SKM-1 (cell line): ENCODE results near the gene SDHAF1.
A peak's percentile ranks its signal among the peaks of the same experiment; 100 is the strongest.

ENCODE experiments used
- DNase-seq: peaks from one replicate; lab custom pipeline; 2025; ENCODE audit not compliant: unreplicated experiment; lab: John Stamatoyannopoulos, UW

The SDHAF1 gene

DNA sequence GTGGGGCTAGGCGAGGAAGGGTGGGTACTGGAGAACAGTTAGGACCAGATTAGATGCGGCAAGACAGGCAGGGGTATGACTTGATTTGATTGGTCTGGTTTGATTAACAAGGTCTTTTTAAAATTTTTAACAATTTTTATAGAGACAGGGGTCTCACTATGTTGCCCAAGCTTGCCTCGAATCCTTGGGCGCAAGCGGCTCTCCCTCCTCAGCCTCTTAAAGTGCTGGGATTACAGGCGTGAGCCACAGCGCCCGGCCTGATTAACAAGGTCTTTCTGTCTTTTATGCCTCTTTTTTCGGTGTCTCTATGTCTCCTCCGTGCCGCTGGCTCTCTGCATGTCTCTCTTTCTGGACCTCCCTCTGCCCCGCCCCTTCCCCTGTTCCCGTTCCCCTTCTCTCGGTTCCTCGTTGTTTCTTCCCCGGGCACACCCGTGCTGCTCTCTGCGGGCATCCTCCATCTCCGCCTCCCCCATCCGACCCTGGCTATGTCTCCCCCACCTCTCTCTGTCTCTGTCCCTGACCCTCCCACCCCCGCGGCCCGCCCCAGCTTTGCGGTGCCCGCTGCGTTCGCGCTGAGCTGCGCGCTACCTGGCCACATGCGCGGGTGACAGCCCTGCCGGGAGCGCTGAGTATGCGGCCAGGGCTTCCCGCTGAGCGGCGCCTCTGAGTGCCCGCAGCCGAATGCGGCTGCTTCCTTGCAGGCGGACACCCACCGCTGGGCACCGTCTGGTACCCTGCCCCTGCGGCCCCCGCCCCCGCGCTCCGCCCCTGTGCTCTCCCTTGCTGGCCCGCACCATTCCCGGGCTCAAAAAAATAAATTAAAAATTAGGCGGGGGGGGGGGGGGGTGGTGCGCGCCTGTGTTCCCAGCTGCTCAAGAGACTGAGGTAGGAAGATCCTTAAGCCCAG, 8.1 kb upstream of the SDHAF1 start:
- peak; percentile 30 for DNase-seq

GRCh38 chr19:35987571-35987896, 7.5 kb upstream of the SDHAF1 start:
- DNase-seq = no peak

DNA sequence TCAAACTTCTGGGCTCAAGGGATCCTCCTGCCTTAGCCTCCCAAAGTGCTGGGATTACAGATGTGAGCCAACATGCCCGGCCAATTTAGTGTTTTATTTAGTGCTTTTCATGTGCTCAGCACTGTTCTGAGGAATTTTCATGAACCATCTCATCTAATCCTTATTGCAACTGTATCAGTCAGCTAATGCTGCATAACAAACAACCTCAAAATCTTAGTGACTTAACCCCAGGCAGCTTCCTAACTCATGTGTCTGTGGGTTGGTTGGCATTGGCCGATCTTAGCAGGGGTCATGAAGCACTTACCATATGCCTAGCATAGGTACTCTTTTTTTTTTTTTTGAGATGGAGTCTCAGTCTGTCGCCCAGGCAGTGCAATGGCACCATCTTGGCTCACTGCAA, 6.2 kb upstream of the SDHAF1 start:
- DNase-seq = no peak

DNA sequence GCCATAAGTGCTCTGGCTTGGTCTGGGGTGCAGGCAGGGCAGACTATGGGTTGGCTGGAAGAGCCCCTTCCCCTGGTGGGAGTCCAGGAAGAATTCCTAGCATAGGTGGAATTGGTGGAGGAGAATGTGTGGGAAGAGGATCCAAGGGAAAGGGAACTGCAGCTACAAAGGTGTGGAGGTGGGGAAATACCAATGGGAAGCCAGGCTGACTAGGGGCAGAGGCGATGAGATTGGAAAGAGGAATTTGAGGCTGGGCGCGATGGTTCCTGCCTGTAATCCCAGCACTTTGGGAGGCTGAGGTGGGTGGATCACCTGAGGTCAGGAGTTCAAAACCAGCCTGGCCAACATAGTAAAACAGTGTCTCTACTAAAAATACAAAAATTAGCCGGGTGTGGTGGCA, 4.8 kb upstream of the SDHAF1 start:
- DNase-seq = no peak

DNA sequence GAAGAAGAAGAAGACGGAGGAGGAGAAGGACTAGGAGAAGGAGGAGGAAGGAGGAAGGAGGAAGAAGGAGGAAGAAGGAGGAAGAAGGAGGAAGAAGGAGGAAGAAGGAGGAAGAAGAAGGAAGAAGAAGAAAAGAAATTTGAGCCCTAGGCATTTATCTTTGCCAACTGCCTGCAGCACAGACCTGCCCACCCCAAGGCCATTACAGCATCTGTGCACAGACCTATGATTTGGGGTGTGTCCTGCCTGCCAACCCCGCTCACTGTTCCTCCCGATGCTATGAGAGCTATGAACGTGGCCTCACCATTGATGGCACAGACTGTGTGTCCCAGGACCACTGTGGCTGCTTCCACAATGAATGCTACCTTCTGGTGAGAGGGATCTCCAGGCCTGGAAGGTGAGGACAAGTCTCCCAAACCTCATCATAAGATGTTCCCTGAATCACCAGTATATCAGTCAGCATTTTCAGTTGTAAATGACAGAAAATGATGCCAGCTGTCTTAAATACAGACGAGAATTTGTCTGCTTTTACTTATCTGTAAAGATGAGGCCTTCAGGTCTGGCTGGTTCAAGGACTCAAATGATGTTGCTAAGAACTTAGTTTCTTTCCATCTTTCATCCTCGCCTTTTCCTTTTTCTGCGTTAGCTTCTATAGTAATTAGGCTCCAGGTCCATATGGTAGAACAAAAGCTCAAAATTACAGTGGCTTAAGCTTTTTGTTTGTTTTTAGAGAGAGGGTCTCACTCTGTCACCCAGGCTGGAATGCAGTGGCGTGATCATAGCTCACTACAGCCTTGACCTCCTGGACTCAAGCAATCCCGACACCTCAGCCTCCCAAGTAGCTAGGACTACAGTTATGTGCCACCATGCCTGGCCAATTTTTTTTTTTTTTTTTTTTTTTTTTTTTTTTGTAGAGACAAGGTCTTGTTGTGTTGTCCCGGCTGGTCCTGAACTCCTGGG, 3.9 kb upstream of the SDHAF1 start:
- DNase-seq = no peak

DNA sequence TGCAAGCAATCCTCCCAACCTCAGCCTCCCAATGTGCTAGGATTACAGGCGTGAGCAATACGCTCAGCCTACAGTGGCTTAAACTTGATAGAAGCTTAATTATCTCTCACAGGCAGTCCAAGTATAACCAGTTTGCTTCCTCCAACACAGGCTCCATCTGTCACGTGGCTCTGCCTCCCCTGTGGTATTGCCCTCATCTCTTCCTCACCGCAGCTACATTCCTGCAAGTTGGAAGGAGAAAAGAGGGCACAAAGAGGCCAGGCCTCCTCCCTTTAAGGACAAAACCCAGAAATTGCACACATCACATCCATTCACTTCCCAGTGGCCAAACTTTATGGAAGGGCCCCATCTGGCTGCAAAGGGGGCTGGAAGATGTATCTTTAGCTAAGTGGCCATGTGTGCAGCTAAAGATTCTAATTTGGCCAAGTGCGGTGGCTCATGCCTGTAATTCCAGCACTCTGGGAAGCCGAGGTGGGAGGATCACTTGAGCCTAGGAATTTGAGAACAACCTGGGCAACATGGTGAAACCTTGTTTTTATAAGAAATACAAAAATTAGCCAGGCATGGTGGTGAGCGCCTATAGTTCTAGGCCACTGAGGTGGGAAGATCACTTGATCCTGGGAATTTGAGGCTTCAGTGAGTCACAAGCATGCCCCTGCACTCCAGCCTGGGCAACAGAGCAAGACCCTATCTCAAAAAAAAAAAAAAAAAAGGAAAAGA, 3.1 kb upstream of the SDHAF1 start:
- no peak for DNase-seq

DNA sequence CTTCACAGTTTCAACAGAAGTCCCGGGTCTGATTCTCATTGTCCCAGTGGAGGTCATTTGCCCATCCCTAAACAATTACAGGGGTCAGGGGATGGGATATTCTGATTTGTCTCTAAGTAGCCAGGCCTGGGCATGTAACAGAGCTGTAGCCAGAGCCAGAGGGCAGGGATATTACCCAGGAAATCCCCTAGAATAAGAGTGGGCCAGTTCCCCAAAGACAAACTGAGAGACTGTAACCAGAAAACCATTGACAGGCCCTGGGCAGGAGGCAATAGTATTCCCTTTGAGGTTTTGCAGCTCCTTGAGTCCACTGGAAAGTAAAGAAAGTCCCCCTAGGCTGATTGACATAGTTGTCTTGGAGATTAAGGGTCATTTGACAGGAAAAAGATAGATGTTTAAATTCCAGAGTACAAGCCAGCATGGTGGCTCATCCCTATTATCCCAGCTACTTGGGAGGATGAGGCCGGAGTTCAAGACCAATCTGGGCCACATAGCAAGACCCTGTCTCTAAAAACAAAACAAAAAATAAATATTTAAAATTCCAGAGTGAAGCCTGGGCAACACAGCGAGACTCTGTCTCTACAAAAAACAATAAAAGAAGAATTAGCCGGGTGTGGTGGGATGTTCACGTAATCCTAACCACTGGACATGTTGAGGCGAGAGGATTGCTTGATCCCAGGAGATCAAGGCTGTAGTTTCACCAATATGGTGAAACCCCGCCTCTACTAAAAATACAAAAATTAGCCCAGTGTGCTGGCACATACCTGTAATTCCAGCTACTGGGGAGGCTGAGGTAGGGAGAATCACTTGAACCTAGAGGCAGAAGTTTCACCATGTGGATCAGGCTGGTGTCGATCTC, 1.9 kb upstream of the SDHAF1 start:
- no peak for DNase-seq

DNA sequence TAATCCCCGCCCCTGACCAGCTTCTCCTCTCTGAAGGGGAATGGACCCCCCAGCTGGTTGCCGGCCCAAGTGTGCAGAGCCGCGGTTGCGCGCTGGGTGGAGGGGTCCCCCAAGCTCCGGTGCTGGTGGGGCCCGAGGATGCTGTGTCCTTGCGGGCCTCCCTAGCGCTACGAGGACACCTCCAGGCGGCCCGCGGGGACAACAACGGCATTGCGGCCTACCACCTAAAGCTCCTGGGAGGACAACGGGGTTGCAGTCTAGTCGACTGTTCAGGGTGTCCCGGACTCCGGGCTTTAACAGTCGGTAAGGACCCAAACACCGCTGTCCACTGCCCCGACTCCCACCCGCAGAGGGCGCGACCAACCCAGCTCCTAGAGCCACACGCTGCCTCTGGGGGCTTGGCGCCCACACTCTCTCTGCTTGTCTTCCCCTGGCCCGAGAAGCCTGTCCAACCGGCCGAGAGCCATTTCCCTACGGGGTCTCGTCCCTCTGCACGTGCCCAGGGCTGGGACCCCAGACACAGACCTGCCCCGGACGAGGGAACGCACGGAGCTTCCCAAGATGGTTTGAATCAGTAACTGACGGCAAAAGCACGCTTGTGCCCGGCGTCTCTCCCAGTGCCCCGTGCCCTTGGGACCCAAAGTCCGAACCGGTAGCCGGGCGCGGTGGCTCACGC, 927 bp upstream of the SDHAF1 start:
- no peak for DNase-seq

GRCh38 chr19:35996777-35997176, 1.8 kb downstream of the SDHAF1 start:
- DNase-seq = no peak

- DNase-seq = no peak
Observed at GRCh38 chr19:36001605-36002004, 6.6 kb downstream of the SDHAF1 start.

DNA sequence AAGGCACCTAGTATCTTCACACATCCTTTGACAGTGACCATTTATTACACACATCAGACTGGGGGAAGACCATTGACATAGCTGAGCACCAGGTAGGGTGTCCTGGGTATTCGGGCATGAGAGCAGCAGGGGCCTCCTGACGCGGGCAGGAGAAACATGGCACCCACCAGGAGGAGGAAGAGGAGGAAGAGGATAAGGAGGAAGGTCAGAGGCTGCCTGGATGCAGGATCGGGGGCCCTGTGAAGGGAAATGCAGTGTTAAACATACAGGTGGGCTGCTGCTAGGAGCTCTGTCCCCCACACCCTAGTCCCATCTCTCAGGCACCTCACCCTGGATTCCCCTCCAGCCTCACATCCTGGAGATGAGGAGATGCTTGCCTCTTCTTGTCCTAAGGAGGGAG, 8.3 kb downstream of the SDHAF1 start:
- no peak for DNase-seq

- DNase-seq = no peak
Observed at GRCh38 chr19:36006955-36007354, 12.0 kb downstream of the SDHAF1 start.

DNA sequence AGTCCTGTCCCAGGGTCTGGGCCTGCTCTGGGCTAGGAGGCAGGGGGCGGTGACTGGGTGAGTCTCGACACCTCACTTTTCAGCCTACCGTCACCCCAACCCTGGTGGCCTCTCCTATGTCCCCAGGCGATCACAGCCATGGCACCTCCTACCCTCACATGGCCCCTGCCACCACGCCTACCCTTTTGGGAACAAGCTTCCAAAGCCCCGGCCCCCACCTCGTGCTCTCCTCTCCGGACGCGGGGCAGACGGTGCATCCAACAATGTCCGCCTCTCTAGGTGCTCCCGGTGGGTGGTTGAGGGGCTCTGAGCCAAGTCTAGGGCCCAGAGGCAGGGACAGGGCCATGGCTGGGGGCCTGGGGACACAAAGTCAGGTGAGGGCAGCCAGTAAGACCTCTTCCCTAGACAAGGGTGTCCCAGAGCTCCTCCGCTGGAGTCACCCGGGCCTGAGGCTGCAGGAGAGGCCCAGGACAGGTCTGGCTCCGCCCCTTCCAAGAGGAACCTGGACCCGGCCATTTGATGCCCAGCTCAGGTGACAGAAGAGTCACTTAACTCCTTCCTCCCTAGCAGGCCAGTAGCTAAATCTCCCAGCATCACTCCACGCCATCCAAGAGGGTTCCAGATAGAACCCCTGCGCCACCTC, 13.5 kb downstream of the SDHAF1 start, which contains the start of gene SYNE4:
SYNE4 (minus strand) TSS at position 478 of the 643 bp plus-strand sequence; CDS start at position 346, 132 bp downstream.
- DNase-seq = no peak

DNA sequence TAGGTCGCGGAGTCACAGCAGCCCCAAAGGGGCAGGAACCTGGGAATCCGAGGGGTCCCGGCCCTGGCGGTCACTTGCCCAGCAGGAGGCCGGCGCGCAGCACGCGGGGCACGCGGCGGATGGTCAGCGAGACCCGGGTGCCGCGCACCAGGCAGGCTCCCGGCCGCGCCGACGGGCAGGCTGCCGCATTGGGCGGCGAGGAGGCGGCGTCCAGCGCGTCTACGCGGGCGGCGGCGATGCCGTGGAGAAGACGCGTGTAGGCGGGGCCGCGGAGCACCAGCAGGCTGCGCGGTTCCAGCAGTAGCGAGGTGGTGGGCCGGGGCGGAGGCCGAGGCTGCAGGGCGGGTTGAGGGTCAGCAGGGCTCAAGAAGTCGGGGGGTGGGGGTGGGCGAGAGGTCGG, 14.2 kb downstream of the SDHAF1 start:
- DNase-seq = no peak

DNA sequence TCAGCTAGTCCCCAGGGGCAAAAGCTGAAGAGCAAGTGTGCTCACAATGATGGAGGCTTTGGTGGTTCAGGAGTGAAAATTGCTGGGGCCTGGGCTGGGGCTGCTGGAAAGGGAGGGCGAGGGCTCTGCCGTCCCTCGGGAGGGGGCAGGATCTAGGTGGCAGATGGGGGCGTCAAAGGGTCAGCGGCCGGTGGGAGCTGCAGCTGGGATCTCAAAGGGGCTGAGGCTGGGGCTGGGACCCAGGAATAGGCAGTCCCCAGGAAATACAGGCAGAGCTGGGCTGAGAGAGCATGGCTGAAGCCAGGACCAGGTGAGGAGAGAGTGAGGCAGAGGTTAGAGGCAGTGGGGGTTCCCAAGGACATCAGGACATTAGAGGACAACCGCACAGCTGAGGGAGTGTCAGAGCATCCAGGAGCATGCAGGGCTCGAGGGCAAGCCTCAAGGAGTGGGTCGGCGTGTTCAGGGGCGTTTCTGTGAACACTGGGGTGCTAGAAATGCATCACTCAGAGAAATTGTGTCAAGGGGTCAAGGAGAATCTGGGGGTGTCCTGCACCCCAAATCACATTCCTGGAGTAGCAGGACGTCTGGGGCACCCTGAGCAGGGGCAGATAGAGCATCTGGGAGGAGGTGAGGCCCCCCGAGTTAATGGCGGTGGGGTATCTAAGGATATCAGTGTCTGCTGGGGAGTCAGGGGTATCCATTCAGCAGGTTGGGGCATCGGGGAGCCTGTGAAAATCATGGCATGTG, 14.8 kb downstream of the SDHAF1 start:
- DNase-seq = no peak

- no peak for DNase-seq
Observed at GRCh38 chr19:36010402-36010801, 15.4 kb downstream of the SDHAF1 start.

DNA sequence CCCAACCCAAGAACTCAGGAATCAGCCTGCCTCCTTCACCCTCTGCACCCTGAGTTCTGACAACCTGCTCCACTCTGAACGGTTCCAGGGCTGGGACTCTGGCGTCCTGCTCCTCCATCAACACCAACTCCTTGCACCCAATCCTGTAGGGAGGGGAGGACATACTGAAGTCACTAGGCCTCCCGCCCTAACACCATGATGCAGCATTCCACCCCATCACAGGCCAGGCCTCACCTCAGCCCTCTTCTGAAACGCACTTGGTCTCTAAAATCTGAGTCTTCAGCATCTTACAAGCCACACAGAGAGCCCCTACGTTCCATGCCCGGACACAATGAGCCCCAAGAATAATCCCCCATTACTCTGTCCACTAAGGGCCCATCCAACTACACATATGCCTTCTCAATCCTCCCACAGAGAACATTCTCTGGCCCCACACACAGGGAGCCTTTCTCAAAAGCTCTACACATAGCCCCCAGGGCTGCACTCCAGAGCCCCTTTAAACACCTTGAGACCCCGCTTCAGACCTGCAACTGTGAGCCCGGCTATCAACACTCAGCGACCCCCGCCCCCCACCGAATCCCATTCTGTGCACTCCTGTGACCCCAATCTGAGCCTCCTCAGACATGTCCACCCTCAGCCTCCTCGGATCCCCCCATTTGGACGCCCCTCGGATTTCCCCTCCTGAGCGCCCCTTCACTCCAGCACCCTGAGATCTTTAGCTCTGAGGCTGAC, 18.5 kb downstream of the SDHAF1 start:
- DNase-seq = no peak
